Measurements from ENCODE around the gene TTYH3. TPM values are rescaled to one million over a fixed set of nuclear protein-coding genes. Genes with fewer than 3 reads are reported as not detected.

The TTYH3 gene
- total RNA-seq, 4 donors from 2014 or later = 16.7 to 23.8 (median 21.4) TPM

DNA sequence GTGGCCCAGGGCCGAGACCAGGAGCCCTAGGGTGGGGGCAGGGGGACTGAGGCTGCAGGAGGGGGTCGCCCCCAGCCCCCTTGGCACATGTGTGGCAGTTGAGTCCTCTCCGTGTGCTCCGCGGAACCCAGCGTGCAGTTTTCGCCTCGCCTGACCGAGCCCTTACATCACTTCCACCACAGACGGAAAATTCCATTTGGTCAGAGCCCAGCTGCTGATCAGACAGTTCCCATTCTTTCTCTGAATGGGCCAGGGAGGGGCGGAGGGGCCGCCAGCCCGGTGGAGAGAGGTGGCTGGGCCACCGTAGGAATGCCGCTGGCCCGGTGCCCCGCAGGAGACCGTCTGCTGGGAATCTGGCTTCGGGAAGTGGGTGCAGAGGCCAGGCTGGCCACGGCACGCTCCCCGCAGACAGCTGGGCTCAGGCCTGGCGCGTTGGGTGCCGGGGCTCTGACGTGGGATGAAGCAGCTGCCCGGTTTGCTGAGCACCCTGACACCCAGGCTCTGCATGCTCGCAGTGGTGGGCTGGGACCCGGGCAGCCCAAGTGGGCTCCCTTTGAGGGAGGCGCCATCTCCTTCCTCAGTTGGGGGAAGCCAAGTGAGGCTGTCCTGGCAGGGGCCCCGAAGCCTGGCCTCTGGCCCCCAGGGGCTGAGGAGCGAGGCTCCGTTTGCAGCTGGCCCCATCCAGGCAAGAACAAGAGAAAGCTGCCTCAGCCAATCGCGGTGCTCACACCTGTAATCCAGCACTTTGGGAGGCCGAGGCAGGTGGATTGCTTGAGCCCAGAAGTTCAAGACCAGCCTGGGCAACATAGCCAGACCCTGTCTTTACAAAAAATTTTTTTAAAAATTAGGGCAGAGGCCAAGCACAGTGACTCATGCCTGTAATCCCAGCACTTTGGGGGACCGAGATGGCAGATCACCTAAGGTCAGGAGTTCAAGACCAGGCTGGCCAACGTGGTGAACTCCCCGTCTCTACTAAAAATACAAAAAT, 9.9 kb downstream of the TTYH3 start:
- Histone ChIP-seq H3K27ac (peak overlapping the region; percentile 95 to 98 (median 98)), H3K36me3 (peaks cover 0 to under 1% of the 10 kb centered on the region in 2 donors), H3K4me1 (peaks cover 42 to 78% of the 10 kb centered on the region in 2 donors), H3K4me3 (replicated peaks in 1 of 3) (no peak overlapping the region), H3K27me3 (no peaks in the 10 kb centered on the region), H3K9me3 (no peaks in the 10 kb centered on the region)
- DNase-seq = peak; percentile 99
- intact Hi-C loops (cut with DNase I) = loop anchor here (5.0 kb wide), 1 partner anchor 84 kb away; the partner anchor contains the start of genes BRAT1 and IQCE
- WGBS, 2 donors = 13 to 22% methylated on average over 19 to 26 of the region's 39 CpGs
- TF ChIP-seq POLR2A (IDR thresholded peaks at IDR 0.05) = peak in 1 of 2 donors; percentile 62
- TF ChIP-seq, protein P1, sequence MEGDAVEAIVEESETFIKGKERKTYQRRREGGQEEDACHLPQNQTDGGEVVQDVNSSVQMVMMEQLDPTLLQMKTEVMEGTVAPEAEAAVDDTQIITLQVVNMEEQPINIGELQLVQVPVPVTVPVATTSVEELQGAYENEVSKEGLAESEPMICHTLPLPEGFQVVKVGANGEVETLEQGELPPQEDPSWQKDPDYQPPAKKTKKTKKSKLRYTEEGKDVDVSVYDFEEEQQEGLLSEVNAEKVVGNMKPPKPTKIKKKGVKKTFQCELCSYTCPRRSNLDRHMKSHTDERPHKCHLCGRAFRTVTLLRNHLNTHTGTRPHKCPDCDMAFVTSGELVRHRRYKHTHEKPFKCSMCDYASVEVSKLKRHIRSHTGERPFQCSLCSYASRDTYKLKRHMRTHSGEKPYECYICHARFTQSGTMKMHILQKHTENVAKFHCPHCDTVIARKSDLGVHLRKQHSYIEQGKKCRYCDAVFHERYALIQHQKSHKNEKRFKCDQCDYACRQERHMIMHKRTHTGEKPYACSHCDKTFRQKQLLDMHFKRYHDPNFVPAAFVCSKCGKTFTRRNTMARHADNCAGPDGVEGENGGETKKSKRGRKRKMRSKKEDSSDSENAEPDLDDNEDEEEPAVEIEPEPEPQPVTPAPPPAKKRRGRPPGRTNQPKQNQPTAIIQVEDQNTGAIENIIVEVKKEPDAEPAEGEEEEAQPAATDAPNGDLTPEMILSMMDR (IDR thresholded peaks at IDR 0.05) = peak in 2 of 6 experiments; percentile 6 to 31

DNA sequence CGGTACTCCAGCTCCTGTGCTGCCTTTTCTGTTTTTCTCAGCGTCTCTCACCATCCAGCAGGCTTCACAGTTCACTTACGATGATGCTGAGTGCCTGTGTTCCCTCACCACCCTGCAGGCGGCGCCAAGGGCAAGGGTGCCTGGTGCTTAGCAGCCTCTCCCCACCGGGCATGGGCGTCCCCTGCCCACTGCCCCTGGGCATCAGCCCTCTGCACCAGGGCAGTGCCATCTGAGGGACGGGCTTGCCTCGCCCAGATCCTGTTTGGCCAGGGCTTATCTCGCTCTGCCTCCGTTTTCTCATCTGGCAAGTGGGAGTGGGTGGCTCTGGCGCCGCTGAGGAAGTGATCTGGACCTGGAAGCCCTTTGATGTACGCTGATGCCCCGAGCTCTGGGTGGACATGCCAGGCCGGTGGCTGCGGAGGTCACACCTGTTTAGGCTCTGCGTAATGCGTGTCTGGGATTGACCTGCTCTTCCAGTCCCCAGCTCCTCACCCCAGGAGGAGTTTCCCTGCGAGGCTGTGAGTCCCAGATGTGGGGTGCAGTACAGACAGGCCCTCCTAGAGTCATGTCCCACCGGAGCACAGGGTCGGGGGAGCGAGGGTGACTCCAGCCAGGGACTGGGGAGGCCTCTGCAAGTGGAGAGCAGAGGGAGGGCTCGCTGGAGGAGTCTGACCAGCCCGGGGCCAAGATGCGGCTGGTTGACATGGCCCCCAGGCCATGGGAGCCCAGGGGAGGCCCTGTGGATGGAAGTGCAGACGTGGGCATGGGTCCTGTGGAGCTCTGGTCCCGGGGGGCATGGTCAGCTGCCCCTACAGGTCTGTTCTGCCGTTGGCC, 11.8 kb downstream of the TTYH3 start:
- Histone ChIP-seq H3K36me3 (peaks cover 14 to 15% of the 10 kb centered on the region in 2 donors), H3K4me1 (peaks cover 35 to 59% of the 10 kb centered on the region in 2 donors), H3K27me3 (no peaks in the 10 kb centered on the region), H3K4me3 (replicated peaks in 1 of 3) (no peak overlapping the region), H3K9me3 (no peaks in the 10 kb centered on the region), H3K27ac (no peak overlapping the region)
- TF ChIP-seq POLR2A (IDR thresholded peaks at IDR 0.05) = no peak
- WGBS, 2 donors = 86 to 91% methylated on average over 27 to 29 of the region's 29 CpGs
- intact Hi-C loops (cut with DNase I) = loop anchor here (5.0 kb wide), 1 partner anchor 86 kb away; the partner anchor contains the start of genes BRAT1 and IQCE
- DNase-seq = no peak

DNA sequence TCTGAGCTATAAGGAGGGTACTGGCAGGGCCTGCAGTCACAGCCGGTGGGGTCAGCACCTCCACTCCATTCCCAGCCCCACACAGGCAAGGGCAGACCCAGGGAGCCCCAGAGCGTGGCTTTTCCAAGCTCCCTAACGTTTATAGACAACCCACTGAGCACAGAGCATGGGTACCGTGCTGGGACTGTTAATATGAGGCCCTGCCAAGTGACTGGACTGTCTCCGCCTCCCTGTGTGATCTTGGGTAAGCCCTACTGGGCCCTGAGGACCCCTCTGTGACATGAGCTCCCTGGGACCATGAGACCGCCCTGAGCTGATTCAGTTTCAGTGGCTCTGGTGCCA, 12.4 kb downstream of the TTYH3 start:
- no peak for DNase-seq
- Histone ChIP-seq H3K27me3 (no peaks in the 10 kb centered on the region), H3K9me3 (no peaks in the 10 kb centered on the region), H3K36me3 (peaks cover 14 to 15% of the 10 kb centered on the region in 2 donors), H3K4me3 (replicated peaks in 1 of 3) (no peak overlapping the region), H3K27ac (no peak overlapping the region), H3K4me1 (peaks cover 30 to 53% of the 10 kb centered on the region in 2 donors)
- TF ChIP-seq POLR2A (IDR thresholded peaks at IDR 0.05) = no peak
- TF ChIP-seq, protein P1 (IDR thresholded peaks at IDR 0.05) = no peak
- intact Hi-C loops (cut with DNase I) = loop anchor here (5.0 kb wide), 1 partner anchor 87 kb away; the partner anchor contains the start of genes BRAT1 and IQCE
- 87 to 100% methylated on average over 1 to 3 of the region's 6 CpGs for WGBS, 2 donors

DNA sequence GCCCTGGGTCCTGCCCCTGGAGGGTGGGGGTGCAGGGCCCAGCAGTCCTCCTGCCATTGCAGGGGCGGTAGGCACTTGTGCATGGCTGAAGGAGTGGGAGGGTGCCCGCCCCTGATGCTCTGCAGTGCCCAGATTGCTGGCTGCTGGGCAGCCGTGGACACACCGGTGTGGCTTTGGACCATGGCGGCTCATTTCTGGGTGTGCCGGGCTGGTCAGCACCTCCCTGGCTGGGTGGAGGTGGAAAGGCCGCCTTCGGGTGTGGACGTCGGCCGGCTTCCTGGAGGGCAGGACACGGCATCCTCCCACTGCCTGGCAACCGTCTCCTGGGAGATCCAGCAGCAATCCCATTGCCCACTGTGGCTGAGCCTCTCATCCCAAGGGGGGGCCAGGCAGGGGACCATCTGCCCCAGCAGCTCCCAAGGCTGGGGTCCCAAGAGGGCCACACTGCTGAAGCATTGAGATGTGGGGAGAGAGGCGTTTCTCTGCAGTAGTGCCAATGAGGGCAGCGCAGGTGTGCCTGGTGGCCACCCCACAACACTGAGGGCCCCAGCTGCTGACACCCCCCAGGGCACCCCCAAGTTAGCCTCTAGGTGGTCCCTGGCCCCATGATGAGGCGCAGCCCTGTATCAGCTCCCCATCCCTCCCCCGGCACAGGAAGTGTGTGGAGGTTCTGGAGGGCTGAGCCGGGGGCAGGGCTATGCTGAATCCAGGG, 12.9 kb downstream of the TTYH3 start:
- H3K27ac ChIP-seq = no peak overlapping the region
- H3K9me3 ChIP-seq = no peaks in the 10 kb centered on the region
- peaks cover 24 to 48% of the 10 kb centered on the region in 2 donors for H3K4me1 ChIP-seq
- TF ChIP-seq POLR2A (IDR thresholded peaks at IDR 0.05) = no peak
- TF ChIP-seq, protein P1 (IDR thresholded peaks at IDR 0.05) = no peak
- WGBS, 2 donors = 77 to 94% methylated on average over 2 to 10 of the region's 18 CpGs
- H3K4me3 ChIP-seq (replicated peaks in 1 of 3) = no peak overlapping the region
- intact Hi-C loops (cut with DNase I) = loop anchor here (5.0 kb wide), 1 partner anchor 87 kb away; the partner anchor contains the start of genes BRAT1 and IQCE
- no peaks in the 10 kb centered on the region for H3K27me3 ChIP-seq
- peaks cover 14 to 15% of the 10 kb centered on the region in 2 donors for H3K36me3 ChIP-seq
- DNase-seq = no peak

Measured in thyroid gland (tissue), 4 donors.